Smooth muscle cell of bladder (primary cell): ENCODE results near the gene FLT3LG. TPM values are rescaled to one million over a fixed set of nuclear protein-coding genes. Genes with fewer than 3 reads are reported as not detected.

Experiments used
- total RNA-seq: library from RNA; depleted of rRNA; stranded (reverse); fragments of >200 nt; gene quantifications from 2 replicates; pipeline ENCODE4 v1.2.3, GENCODE V29; 2014

FLT3LG gene, protein sequence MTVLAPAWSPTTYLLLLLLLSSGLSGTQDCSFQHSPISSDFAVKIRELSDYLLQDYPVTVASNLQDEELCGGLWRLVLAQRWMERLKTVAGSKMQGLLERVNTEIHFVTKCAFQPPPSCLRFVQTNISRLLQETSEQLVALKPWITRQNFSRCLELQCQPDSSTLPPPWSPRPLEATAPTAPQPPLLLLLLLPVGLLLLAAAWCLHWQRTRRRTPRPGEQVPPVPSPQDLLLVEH
- total RNA-seq: 2.8 and 3.4 TPM in 2 replicates

DNA sequence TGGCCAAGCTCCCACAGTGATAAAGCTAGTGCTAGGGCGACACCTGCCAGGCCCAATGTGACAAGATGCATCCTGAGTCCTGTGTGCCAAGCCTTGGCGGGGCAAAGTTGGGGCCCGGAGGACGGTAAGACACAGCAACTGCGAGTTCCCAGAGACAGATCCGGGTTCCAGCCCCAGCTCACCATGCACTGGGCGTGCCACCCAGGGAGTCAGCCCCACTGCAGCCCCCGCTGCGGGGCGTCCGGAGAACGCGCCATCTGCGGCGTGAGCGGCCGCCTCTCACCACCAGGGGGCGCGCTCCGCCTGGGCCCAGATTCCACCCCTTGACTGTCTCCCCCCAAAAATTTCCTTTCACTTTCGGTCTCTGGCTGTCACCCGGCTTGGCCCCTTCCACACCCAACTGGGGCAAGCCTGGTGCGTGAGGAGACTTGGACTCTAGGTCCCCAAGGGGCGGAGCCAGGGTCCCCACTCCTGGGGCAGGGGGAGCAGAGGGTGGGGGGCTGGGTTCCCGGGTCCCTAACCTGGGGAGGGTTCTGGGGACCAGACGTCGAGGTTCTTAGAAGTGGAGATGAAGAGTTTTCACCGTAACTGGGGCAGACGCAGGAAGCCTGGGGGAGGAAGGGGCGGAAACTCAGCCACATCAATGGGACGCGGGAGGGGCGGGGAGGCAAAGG is at the start of gene FLT3LG:
FLT3LG (plus strand) TSS at position 348 of the 674 bp plus-strand sequence. CDS start 425 bp downstream, outside the sequence.

GRCh38 chr19:49425178-49425577 is 48.8 kb upstream of the FLT3LG start, which contains the start of gene GFY:
TSS of gene GFY (plus strand) at chr19:49425388. CDS start at chr19:49426431, 1,043 bp downstream.

GRCh38 chr19:49441210-49441959 is 32.6 kb upstream of the FLT3LG start, which contains the start of gene SLC17A7:
TSS of gene SLC17A7 (minus strand) at chr19:49441527. CDS start at chr19:49441379, 148 bp downstream.

DNA sequence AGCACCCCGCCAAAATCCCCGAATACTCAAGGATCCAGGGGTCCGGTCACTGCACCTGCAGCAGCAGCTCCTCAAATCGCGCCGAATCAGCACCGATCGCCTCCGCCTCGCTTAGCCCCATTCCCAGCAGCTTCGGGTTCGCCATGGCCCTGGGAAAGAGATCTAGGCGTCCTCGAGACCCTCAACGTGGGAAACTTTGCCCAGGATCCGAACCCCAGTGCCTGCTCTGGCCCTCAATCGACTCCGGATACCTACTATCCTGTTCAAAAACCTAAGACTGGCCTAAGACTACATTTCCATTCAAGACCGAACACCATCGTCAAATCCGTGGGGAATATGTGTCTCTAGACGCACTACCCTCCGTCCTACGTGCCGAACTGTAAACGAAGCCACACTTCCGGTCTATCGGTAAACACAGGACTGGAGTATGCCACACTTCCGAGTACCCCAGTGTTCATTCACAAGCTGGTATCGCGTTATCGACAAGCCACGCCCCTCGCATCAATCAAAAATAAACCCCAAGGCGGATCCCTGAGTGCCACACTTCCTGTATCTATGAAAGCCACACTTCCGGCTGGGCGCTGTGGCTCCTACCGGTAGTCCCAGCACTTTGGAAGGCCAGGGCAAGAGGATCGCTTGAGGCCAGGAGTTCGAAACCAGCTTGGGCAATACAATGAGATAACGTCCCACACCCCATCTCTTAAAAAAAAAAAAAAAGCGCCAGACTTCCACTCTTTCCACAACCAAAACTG is 22.4 kb upstream of the FLT3LG start, which contains the start of gene PIH1D1:
PIH1D1 (minus strand) TSS at position 385 of the 752 bp plus-strand sequence; CDS start at position 145, 240 bp downstream.

DNA sequence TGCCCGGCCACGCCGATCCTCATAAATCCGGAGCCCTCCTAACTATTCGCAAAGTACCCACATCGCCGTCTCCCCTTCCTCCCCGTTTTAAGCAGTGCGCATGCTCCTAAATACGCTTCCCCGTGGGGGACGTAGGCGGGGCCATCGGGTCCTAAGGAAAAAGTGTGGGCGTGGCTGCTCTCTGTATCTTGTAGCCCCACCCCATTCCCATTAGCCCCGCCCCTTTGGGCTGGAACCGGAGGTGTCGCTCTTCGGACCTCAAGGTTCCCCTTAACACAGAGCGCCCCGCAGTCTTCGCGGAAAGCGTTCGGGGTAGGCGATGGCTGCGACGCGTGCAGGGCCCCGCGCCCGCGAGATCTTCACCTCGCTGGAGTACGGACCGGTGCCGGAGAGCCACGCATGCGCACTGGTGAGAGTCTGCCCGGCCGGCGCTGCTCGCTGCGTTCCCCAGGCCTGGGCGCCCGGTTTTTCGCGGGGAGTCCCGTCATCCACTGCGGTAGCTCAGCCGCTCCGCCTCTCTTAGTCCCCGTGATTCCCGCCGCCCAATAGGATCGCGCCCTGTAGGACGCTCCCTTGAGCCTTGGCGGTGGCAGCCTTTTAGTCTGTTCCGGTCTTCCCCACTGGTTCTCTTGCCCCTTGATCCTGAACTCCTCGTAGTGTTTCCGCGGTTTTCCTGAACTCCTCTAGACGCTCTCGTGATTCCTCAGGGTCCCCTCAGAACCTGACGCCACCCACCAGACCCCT is 20.8 kb upstream of the FLT3LG start, which contains the start of gene ALDH16A1:
ALDH16A1 (plus strand) TSS at position 213 of the 744 bp plus-strand sequence; CDS start at position 320, 107 bp downstream.

DNA sequence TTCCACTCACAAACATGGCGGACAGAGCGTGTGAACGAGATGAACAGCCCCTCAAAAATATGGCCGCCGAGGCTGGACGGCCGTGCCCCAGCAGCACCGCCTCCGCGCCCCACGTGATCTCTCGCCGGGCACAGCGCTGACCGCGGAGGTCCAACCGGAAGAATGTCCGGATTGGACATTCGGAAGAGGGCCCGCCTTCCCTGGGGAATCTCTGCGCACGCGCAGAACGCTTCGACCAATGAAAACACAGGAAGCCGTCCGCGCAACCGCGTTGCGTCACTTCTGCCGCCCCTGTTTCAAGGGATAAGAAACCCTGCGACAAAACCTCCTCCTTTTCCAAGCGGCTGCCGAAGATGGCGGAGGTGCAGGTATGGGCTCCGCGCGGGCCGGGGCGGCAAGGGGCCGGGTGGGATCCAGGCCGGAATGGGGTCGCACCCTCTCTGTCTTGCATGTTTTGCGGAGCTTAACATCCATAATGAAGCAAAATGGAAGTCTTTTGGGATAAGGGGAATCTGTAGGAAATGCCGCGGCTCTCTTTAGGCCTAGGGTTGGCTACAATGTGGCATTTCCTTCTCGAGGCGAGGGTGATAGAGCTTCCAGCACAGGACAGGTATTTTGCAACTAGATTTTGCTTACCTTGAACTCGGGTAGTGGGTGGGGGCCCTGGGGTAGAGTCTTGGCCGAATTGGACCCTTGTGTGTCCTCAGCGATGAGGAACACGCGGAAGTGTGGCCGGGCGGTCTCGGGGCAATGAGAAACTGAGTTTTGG is 13.4 kb downstream of the FLT3LG start, which contains the start of gene RPL13A:
RPL13A (plus strand) TSS at position 332 of the 769 bp plus-strand sequence; CDS start at position 354, 22 bp downstream.

Other genes with a start within 250 kb of the FLT3LG start
- gene SLC6A16, start 149.0 kb upstream of the FLT3LG start, total RNA-seq: 0.09 TPM in 1 of 2 replicates, not detected in the other
- gene CD37, start 138.8 kb upstream of the FLT3LG start, total RNA-seq: not detected in 2 replicates
- gene TEAD2, start 111.8 kb upstream of the FLT3LG start, total RNA-seq: 15.9 and 16.4 TPM in 2 replicates
- gene DKKL1, start 110.3 kb upstream of the FLT3LG start, total RNA-seq: 0.14 TPM in 1 of 2 replicates, not detected in the other
- not detected in 2 replicates for gene KASH5, start 86.0 kb upstream of the FLT3LG start, total RNA-seq
- not detected in 2 replicates for gene PTH2, start 50.8 kb upstream of the FLT3LG start, total RNA-seq
- gene GFY, start 48.8 kb upstream of the FLT3LG start, total RNA-seq: not detected in 2 replicates
- not detected in 2 replicates for gene SLC17A7, start 32.7 kb upstream of the FLT3LG start, total RNA-seq
- 116 and 119 TPM in 2 replicates for gene PIH1D1, start 22.4 kb upstream of the FLT3LG start, total RNA-seq
- 14.6 and 19.9 TPM in 2 replicates for gene ALDH16A1, start 21.0 kb upstream of the FLT3LG start, total RNA-seq
- gene RPL13A, start 13.4 kb downstream of the FLT3LG start, total RNA-seq: 3,737 and 4,063 TPM in 2 replicates
- 4,212 and 4,389 TPM in 2 replicates for gene RPS11, start 22.2 kb downstream of the FLT3LG start, total RNA-seq
- 31.9 and 39.8 TPM in 2 replicates for gene FCGRT, start 38.4 kb downstream of the FLT3LG start, total RNA-seq
- 290 and 398 TPM in 2 replicates for gene RCN3, start 53.8 kb downstream of the FLT3LG start, total RNA-seq
- 64.4 and 81.6 TPM in 2 replicates for gene NOSIP, start 106.3 kb downstream of the FLT3LG start, total RNA-seq
- 0.43 and 0.83 TPM in 2 replicates for gene PRRG2, start 107.1 kb downstream of the FLT3LG start, total RNA-seq
- 0.71 and 1.1 TPM in 2 replicates for gene PRR12, start 117.0 kb downstream of the FLT3LG start, total RNA-seq
- 28.4 and 43.1 TPM in 2 replicates for gene RRAS, start 165.9 kb downstream of the FLT3LG start, total RNA-seq
- 6.0 and 8.2 TPM in 2 replicates for gene SCAF1, start 168.0 kb downstream of the FLT3LG start, total RNA-seq
- gene IRF3, start 191.6 kb downstream of the FLT3LG start, total RNA-seq: 37.3 and 55.5 TPM in 2 replicates
- gene BCL2L12, start 191.7 kb downstream of the FLT3LG start, total RNA-seq: 1.7 and 3.9 TPM in 2 replicates
- 341 and 373 TPM in 2 replicates for gene PRMT1, start 203.1 kb downstream of the FLT3LG start, total RNA-seq
- 0.28 and 0.46 TPM in 2 replicates for gene ADM5, start 215.4 kb downstream of the FLT3LG start, total RNA-seq
- 29.2 and 40.4 TPM in 2 replicates for gene CPT1C, start 216.9 kb downstream of the FLT3LG start, total RNA-seq